OCI-LY1 (cell line): ENCODE data around the gene ADAMTS3.

ENCODE experiments used
- H2AFZ ChIP-seq: fragments of 200-600 bp; sonication (generic), shearing (Covaris generic); 2 replicates; pipeline ENCODE4 v1.6.0; 2014; ENCODE audit warnings: antibody characterized with exemption, mild to moderate bottlenecking, low read length
- H3F3A ChIP-seq: fragments of 200-600 bp; sonication (generic), shearing (Covaris generic); 2 replicates; pipeline ENCODE4 v1.6.0; 2014; ENCODE audit warnings: mild to moderate bottlenecking, antibody characterized with exemption, low read length, moderate library complexity; ENCODE audit not compliant: insufficient read depth
- H3K27ac ChIP-seq: fragments of 200-600 bp; sonication (generic); 2 replicates; pipeline ENCODE4 v1.5.1; 2014; ENCODE audit warnings: low read length, mixed run types, mild to moderate bottlenecking, low read depth; ENCODE audit not compliant: poor library complexity, severe bottlenecking
- H3K27me3 ChIP-seq: fragments of 200-600 bp; sonication (generic); 2 replicates; pipeline ENCODE4 v1.6.0; 2014; ENCODE audit warnings: antibody characterized with exemption, mild to moderate bottlenecking, low read length, moderate library complexity; ENCODE audit not compliant: insufficient read depth
- H3K36me3 ChIP-seq: fragments of 200-600 bp; sonication (generic); 2 replicates; pipeline ENCODE4 v1.6.1; 2014; ENCODE audit warnings: mild to moderate bottlenecking, antibody characterized with exemption, low read length, moderate library complexity, mixed read lengths; ENCODE audit not compliant: insufficient read depth
- H3K4me1 ChIP-seq: fragments of 200-600 bp; sonication (generic); 2 replicates; pipeline ENCODE4 v1.5.1; 2014; ENCODE audit warnings: mild to moderate bottlenecking, low read length, moderate library complexity; ENCODE audit not compliant: insufficient read depth, severe bottlenecking
- H3K4me2 ChIP-seq: fragments of 200-600 bp; sonication (generic), shearing (Covaris generic); 2 replicates; pipeline ENCODE4 v1.6.1; 2014; ENCODE audit warnings: low read length
- H3K4me3 ChIP-seq: fragments of 200-600 bp; sonication (generic); 2 replicates; pipeline ENCODE4 v1.5.1; 2014; ENCODE audit warnings: low read length, low read depth, mild to moderate bottlenecking, mixed read lengths; ENCODE audit not compliant: poor library complexity, severe bottlenecking
- H3K79me2 ChIP-seq: fragments of 200-600 bp; shearing (Covaris generic); 2 replicates; pipeline ENCODE4 v1.6.1; 2016; ENCODE audit warnings: mixed run types, low read length, mixed read lengths; ENCODE audit not compliant: insufficient read depth
- H3K9ac ChIP-seq: fragments of 200-600 bp; sonication (generic), shearing (Covaris generic); 2 replicates; pipeline ENCODE4 v1.6.1; 2014; ENCODE audit warnings: mild to moderate bottlenecking, low read length, mixed read lengths
- H3K9me2 ChIP-seq: fragments of 200-600 bp; sonication (generic), shearing (Covaris generic); 2 replicates; pipeline ENCODE4 v1.6.1; 2014; ENCODE audit warnings: low read depth, mild to moderate bottlenecking, low read length, mixed read lengths
- H3K9me3 ChIP-seq: fragments of 200-600 bp; shearing (Covaris generic); 2 replicates; pipeline ENCODE4 v1.6.1; 2014; ENCODE audit warnings: low read length, mixed read lengths
- H4K20me1 ChIP-seq: fragments of 200-600 bp; sonication (generic), shearing (Covaris generic); 2 replicates; pipeline ENCODE4 v1.6.0; 2016; ENCODE audit warnings: mild to moderate bottlenecking, low read length; ENCODE audit not compliant: insufficient read depth
- CTCF ChIP-seq: fragments of 200-600 bp; sonication (generic), shearing (Covaris generic); IDR thresholded peaks from 2 replicates; pipeline ENCODE4 v1.5.1; 2017; ENCODE audit warnings: mild to moderate bottlenecking, antibody characterized with exemption, low read length, moderate library complexity, mixed read lengths
- EZH2 ChIP-seq: fragments of 200-600 bp; sonication (generic), shearing (Covaris generic); IDR thresholded peaks from 2 replicates; pipeline ENCODE4 v1.8.0; 2017; ENCODE audit warnings: borderline replicate concordance, mixed run types, mild to moderate bottlenecking, antibody characterized with exemption, low read length, moderate library complexity, mixed read lengths

Gene ADAMTS3

GRCh38 chr4:72348701-72349100 lies 220.3 kb downstream of the ADAMTS3 start:
- Histone ChIP-seq H3K9me2 (no peaks in the 10 kb centered on the region), H3K4me3 (no peak overlapping the region), H3K4me2 (no peak overlapping the region), H3K27ac (no peak overlapping the region), H3K9ac (no peak overlapping the region), H3K4me1 (no peaks in the 10 kb centered on the region), H3F3A (no peaks in the 10 kb centered on the region), H3K27me3 (no peaks in the 10 kb centered on the region), H3K79me2 (no peaks in the 10 kb centered on the region), H2AFZ (no peak overlapping the region), H4K20me1 (no peaks in the 10 kb centered on the region), H3K9me3 (no peaks in the 10 kb centered on the region), H3K36me3 (no peaks in the 10 kb centered on the region)
- TF ChIP-seq EZH2 (no peak), CTCF (no peak)

GRCh38 chr4:72344418-72344817 lies 224.6 kb downstream of the ADAMTS3 start:
- no peaks in the 10 kb centered on the region for H3K9me3 ChIP-seq
- no peaks in the 10 kb centered on the region for H3F3A ChIP-seq
- H3K4me2 ChIP-seq: no peak overlapping the region
- no peaks in the 10 kb centered on the region for H3K27me3 ChIP-seq
- H3K4me3 ChIP-seq: no peak overlapping the region
- H3K9ac ChIP-seq: no peak overlapping the region
- no peaks in the 10 kb centered on the region for H3K9me2 ChIP-seq
- TF ChIP-seq CTCF (no peak), EZH2 (no peak)
- H3K27ac ChIP-seq: no peak overlapping the region
- no peaks in the 10 kb centered on the region for H3K79me2 ChIP-seq
- H2AFZ ChIP-seq: no peak overlapping the region
- no peaks in the 10 kb centered on the region for H3K4me1 ChIP-seq
- H3K36me3 ChIP-seq: no peaks in the 10 kb centered on the region
- no peaks in the 10 kb centered on the region for H4K20me1 ChIP-seq

- Histone ChIP-seq H3K79me2 (no peaks in the 10 kb centered on the region), H3K9ac (no peak overlapping the region), H4K20me1 (no peaks in the 10 kb centered on the region), H3K4me1 (no peaks in the 10 kb centered on the region), H3K27ac (no peak overlapping the region), H3K9me2 (no peaks in the 10 kb centered on the region), H3F3A (no peaks in the 10 kb centered on the region), H3K27me3 (no peaks in the 10 kb centered on the region), H3K36me3 (no peaks in the 10 kb centered on the region), H3K4me3 (no peak overlapping the region), H3K4me2 (no peak overlapping the region), H2AFZ (no peak overlapping the region), H3K9me3 (no peaks in the 10 kb centered on the region)
- no peak for TF ChIP-seq CTCF
- no peak for TF ChIP-seq EZH2
These were observed 227.6 kb downstream of the ADAMTS3 start for GRCh38 chr4:72341432-72341820.
